Measurements from ENCODE around the gene DOC2A.

DOC2A gene

DNA sequence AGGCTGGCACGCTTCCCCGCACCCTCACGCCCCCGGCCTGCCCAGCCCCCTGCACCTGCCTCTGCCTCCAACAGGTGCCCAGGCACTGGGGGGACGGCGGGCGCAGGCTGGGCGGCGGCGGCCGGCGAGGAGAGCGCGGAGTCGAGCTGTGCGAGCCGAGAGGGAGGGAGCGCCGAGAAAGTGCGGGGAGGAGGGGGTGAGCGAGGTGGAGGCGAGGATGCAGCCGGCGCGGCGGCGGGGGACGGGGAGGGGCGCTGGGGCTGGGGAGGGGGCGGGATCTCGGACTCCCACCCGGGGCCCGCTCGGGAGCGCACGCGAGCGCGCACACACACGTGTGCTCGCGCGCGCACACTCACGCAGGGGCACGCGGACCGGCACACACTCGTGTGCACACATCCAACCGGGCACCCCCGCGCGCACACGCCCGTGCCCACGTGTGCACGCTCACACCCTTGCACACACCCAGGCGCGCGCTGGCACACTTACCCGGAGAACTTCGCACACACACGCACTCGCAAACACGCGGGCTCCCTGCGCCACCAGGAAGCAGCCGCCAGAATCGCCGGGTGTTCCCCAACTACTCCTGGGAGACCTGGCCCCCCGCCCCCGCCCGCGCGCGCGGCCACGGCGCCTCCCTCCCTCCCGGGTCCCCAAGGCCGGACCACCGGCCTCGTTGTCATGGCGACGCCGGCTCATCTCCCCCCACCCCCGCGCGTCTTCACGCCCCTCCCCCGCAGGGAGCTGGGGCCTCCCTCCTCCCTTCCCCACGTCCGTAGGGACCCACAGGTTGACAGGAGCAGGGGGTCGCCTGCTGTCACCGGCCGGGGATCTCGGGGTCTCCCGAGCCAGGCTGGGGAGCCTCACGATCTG lies at the start of gene DOC2A:
Gene DOC2A, minus strand, starts transcription at position 184 of the 870 bp plus-strand sequence. CDS start 805 bp downstream, outside the sequence.
- in situ Hi-C loops (cut with MboI; ENCODE audit: low sequenced_read_pairs) = no loop called here

DNA sequence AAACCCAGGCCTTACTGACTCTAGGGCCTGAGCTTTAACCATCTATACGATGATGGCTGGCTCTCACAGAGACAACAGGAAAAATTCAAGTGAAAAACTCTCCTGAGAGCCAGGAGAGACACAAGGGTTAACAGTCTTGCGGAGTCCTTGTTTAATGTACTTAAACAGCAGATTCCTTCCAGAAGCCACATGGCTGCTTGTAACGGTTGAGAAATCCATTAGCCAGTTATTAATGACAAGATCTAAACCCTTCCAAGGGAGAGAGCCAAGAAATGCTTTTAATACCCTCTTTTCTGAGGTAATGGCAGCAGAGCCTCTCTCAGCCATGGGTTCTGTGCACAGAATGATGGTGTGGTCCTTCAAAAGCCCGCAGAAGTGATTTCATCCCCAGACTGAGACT lies 49.5 kb upstream of the DOC2A start:
- in situ Hi-C loops (cut with MboI; ENCODE audit: low sequenced_read_pairs) = no loop called here

DNA sequence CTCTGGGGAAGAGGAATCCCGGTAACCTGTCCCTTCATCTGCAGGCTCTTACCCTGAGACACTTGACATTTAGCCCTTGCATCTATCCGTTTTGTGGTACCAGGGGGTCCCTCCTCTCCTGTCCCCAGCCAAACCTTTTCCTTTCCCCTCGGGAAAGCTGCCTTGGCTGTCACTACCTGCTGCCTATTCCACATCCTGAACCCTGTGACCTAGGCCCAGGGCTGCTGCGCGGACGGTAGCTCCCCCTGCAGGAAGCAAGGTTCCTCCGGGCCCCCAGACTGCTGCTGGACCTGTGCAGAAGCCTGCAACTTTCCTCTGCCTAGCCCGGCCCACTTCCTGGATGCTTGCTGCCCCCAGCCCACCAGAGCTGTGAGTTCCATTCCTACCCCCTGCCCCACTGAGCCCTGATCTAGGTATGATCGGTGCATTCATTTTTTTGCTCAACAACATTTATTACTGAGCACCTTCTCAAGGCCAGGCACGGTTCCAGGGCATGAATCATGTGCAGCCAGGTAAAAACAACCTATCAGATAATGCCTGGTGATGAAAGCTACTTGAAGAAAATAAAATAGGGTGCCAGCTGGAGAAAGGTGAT lies 44.2 kb upstream of the DOC2A start:
- in situ Hi-C loops (cut with MboI; ENCODE audit: low sequenced_read_pairs) = no loop called here

DNA sequence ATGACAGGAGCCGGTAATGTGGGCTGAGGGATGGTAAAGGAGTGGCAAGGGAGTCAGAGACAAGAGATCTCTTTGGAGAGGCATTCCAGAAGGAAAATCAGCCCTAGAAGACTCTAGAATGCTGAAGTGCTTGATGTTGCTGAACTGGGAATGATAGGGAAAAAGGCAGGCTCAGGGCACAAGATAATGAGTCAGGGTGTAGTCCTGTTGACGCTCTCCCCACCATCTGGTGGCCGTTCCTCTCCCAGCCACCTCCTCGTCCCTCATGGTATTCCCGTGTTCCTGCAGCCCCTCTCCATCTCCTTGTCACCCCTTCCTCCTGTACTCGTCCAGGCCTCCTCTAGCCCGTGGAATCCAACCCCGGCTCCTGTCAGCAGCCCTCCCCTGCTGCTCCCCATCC lies 43.6 kb upstream of the DOC2A start:
- in situ Hi-C loops (cut with MboI; ENCODE audit: low sequenced_read_pairs) = no loop called here

DNA sequence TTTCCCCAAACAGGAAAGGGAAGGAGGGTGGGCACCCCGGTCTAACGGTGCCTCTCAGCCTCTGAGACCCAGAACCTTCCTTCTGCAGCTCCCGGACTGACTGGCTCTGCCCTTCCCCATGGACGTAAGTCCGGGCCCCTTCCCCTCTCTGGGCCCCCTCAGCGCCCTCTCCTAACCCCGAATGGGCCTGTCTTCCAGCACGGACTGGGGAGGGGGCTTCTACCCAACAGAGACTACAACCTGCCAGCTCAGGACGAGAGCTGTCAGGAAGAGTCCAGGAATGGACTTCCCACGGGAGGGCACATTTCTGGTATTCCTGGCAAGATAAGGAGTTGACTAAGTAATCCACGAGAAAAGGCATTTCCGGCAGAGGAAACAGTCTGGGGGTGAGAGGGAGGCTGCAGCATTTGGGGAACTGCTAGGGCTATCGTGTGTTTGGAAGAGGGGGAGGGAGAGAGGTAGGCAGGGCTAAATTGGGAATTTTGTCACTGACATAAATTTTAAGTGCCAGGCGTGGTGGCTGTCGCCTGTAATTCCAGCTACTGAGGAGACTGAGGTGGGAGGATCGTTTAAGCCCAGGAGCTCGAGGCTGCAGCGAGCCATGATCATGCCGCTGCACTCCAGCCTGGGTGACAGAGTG lies 42.7 kb upstream of the DOC2A start:
- in situ Hi-C loops (cut with MboI; ENCODE audit: low sequenced_read_pairs) = no loop called here

DNA sequence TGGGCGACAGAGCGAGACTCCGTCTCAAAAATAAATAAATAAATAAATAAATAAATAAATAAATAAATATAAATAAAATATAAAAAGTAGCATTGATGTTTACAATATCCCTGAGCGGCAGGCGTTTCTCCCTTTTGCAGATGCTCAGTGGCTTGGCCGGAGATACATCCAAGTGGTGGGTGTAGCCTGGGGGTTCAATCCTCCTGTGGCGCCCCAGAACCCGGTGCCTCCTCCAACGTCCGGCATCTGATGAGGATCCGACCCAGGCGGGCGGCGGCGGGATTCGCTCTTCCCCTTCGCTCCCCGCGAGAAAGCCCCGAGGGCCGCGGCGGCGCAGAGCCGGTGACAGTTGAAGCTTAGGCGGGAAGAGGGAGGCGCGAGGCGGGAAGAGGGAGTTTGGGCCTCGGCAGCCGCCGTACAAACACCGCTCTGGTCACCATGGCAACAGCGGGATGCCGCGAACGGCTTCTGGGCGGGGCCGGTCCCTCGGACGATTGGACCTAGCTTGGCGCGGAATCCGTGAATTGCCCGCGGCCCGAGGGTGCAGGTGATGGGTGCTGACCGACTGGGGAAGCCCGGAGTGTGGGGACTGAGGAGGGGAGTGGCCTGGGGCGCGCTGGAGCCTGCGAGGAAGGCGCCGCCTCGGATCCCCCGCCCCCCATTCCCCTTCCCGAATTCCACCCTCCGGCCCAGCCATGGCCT lies 42.0 kb upstream of the DOC2A start:
- in situ Hi-C loops (cut with MboI; ENCODE audit: low sequenced_read_pairs) = no loop called here

DNA sequence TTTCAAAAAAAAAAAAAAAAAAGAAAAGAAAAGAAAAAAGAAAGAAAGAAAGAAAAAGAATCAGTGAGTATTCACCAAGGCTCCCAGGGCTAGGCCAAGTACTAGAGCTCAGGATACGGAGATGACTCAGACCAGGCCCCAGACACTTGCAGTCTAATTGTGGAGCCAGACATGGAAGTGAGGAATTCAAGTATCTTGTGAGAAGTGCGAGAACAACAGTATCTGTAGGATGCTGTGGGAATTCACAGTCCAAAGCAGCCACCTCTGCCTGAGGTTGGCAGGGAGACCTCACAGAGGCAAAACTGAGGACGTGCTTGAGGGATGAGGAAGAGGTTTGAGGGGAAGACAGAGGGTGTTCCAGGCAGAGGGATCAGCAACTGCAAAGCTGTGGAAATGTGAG lies 40.7 kb upstream of the DOC2A start:
- in situ Hi-C loops (cut with MboI; ENCODE audit: low sequenced_read_pairs) = no loop called here

DNA sequence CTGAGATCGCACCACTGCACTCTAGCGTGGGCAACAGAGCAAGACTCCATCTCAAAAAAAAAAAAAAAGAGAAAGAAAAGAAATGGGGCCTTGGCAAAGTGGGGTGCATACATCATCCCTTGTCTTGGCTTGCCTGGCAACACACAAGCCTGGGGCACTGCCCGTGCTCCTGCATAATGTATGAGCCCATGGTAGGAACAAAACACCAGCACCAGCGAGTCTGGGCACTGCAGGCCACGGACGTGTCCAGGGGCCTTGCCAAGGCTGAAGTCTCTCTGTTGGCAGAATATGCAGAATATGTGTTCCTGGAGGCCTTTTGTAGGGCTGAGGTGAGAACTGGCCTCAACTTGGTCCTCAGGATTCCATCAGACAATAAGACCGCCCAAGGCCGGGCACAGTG lies 39.0 kb upstream of the DOC2A start:
- in situ Hi-C loops (cut with MboI; ENCODE audit: low sequenced_read_pairs) = loop anchor here (25.0 kb wide), 1 partner anchor 363 kb away; the partner anchor contains the start of gene QPRT

DNA sequence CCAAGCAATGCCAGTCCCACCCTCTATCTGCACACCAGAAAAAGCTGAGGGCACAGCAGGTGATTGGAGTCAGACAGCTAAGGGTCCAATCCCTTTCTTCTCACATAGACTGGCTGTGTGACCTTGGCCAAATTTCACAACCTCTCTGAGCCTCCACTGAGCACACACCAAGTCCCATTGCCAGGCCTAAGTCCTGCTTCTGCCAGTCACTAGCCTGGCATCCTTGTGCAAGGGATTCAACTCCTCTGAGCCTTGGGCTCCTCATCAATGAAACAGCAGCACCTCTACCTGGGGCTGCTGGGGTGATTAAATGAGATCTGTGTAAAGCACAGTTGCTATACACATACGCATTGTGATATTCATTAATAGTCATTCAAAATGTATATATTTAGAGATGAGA lies 35.8 kb upstream of the DOC2A start:
- in situ Hi-C loops (cut with MboI; ENCODE audit: low sequenced_read_pairs) = loop anchor here (25.0 kb wide), 1 partner anchor 359 kb away; the partner anchor contains the start of gene QPRT

DNA sequence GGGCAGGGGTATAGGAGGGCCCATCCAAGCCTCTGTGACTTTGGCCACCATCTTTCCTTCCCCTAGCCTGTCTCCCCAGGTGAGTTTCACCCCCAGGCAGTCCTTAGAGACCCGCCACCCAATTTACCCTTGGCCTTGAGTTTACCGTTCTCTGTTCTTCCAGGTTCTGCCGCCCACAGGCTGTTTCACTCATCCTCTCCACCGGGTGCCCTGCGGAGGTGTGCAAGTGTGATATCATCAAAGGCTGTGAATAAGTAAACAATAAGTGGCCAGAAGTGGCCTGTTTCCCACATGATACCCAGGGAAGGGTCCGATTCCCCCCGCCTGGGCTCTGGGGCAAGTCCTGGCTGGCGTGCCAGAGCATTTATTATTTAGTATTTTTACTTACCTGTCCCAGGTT lies 35.4 kb upstream of the DOC2A start:
- in situ Hi-C loops (cut with MboI; ENCODE audit: low sequenced_read_pairs) = loop anchor here (25.0 kb wide), 1 partner anchor 359 kb away; the partner anchor contains the start of gene QPRT

DNA sequence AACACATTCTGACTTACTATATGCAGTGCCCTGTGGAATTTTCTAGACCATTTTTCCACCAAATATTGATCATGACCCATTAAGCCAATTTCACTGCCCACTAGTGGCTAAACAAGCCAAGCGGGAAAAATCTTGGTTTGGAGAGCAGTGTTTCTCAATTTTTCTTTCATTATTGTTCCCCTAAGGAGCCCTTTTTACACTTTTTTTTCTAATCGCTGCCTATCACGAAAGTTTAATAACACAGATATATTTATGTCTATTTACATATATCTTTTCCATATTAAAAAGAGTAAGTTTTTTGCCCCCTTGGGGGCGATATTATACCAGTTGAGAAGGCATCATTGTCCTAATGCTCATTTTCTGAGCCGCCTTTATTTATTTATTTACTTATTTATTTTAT lies 31.0 kb upstream of the DOC2A start:
- in situ Hi-C loops (cut with MboI; ENCODE audit: low sequenced_read_pairs) = loop anchor here (25.0 kb wide), 1 partner anchor 355 kb away; the partner anchor contains the start of gene QPRT

DNA sequence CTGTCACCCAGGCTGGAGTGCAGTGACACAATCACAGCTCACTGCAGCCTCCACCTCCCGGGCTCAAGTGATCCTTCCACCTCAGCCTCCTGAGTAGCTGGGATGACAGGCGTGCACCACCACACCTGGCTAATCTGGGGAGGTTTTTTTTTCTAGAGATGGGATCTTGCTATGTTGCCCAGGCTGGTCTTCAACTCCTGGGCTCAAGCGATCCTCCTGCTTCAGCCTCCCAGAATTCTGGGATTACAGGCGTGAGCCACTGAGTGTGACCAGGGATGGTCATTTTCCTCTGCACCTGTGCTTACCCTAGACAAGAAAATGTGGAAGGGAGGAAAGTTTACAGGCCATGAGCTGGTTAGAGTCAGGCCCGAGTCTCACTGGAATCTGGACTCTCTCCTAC lies 29.9 kb upstream of the DOC2A start:
- in situ Hi-C loops (cut with MboI; ENCODE audit: low sequenced_read_pairs) = loop anchor here (25.0 kb wide), 1 partner anchor 353 kb away; the partner anchor contains the start of gene QPRT

DNA sequence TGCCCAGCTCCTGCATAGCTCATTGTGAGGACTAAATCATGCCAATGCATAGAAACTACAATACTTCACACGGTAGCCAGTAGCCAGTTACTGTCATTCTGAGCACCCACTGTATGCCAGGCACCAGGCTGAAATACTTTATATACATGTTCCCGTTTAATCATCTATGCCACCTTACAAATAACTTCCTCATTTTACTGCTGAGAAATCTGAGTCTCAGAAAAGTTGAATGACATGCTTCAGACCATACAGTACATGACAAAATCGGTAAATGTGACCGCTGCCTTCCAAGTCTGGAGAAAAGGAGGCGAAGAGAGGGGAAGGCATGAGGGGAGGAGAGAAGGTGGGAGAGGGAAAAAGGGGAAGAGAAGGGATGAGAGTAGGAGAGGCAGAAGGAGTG lies 29.4 kb upstream of the DOC2A start:
- in situ Hi-C loops (cut with MboI; ENCODE audit: low sequenced_read_pairs) = loop anchor here (25.0 kb wide), 1 partner anchor 353 kb away; the partner anchor contains the start of gene QPRT

DNA sequence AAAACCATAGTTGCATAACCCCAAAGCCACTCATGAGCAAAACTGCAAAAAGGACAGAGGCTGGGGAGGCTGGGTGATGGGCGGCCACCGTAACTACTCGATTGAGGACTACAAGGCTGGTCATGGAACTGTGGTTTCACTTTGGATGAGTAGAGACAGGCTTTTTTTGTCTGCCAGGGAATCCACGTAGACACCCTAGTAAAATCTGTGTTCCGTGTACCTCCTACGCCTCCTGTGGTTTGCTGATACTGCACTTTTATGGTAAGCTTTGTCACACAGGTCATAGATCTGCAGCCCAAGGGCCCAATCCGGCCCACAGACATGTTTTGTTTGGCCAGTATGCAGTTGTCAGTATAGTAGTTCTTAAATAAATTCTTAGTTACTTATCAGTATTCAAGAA lies 22.4 kb upstream of the DOC2A start:
- in situ Hi-C loops (cut with MboI; ENCODE audit: low sequenced_read_pairs) = loop anchor here (25.0 kb wide), 1 partner anchor 346 kb away; the partner anchor contains the start of gene QPRT

DNA sequence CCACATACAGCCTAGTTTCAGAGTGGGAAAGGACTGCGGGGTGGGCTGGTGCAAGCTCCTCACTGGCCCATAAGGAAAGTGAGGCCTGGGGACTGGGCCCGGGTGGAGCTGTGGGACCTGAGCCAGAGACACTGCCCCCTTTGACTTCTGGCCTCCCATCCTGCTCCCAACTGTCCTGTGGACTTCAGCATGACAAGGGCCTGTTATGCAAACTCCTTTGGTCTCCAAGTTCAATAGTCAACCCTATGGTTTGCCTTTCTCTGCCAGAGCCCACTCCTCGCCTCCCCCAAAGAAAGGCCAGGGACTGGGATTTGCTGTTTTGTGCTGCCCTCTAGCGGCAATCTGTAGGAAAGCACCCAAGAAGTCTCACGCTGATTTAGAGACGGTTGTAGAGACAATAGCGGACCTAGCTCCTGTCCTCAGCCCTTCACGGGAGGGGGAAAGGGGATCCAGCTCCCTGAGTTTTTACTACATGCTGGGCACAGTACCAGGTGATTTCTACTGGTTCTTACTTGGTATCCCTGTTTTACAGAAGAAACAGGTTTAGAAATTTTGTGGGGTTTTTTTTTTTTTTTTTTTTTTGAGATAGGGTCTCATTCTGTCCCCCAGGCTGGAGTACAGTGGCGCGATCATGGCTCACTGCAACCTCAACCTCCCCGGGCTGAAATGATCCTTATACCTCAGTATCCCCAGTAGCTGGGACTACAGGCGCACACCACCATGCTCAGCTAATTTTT lies 21.4 kb upstream of the DOC2A start:
- in situ Hi-C loops (cut with MboI; ENCODE audit: low sequenced_read_pairs) = loop anchor here (25.0 kb wide), 1 partner anchor 345 kb away; the partner anchor contains the start of gene QPRT

DNA sequence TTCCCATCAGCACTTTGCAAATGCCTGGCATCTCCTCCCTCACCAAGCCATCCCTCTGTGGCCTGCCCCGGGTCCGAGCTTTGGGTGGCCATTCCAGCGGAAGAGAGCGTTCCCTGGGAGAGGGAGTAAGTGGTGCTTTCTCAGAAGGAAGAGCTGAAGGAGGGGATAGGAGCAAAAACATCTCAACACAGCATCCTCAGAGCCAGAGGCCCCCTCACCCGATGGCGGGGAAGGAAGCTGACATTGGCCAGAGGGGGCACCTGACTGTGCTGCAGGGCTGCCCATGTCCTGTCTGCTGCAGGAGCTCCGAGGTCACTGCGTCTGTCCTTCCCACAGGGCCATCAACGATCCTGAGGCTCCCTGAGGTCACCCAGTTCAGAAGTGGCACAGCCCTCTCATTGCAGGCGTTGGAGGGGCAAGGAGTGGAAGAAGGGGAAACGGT lies 20.7 kb upstream of the DOC2A start:
- in situ Hi-C loops (cut with MboI; ENCODE audit: low sequenced_read_pairs) = loop anchor here (25.0 kb wide), 1 partner anchor 344 kb away; the partner anchor contains the start of gene QPRT

DNA sequence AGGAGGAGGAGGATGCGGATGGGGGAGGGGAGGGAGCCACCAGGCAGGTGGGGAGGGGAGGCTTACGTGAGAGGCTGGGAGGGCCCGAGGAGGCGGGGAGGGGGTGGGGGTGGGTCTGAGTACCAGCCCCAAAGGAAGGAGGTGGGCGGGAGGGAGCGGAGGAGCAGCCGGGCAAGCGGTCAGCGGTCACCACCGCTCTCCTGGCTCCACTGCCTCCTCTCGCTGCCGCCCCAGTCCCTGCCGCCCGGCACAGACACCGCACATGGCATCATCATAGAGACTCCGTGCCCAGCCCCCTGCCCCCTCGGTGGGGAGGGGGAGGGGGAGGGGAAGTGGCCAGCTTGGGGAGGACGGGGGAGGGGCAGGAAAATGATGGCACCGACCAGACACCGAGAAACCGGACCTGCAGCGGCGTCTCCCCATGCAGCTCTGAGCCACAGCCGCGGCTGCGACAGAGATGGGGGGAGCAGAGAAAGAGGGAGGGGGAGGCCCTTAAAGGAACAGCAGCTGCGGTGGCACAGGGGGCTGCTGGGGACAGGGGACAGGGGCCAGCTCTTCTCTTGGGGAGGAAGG lies 20.1 kb upstream of the DOC2A start, which contains the start of gene TLCD3B:
Gene TLCD3B, minus strand, starts transcription at position 431 of the 573 bp plus-strand sequence. CDS start 744 bp downstream, outside the sequence.
- in situ Hi-C loops (cut with MboI; ENCODE audit: low sequenced_read_pairs) = loop anchor here (25.0 kb wide), 1 partner anchor 344 kb away; the partner anchor contains the start of gene QPRT

DNA sequence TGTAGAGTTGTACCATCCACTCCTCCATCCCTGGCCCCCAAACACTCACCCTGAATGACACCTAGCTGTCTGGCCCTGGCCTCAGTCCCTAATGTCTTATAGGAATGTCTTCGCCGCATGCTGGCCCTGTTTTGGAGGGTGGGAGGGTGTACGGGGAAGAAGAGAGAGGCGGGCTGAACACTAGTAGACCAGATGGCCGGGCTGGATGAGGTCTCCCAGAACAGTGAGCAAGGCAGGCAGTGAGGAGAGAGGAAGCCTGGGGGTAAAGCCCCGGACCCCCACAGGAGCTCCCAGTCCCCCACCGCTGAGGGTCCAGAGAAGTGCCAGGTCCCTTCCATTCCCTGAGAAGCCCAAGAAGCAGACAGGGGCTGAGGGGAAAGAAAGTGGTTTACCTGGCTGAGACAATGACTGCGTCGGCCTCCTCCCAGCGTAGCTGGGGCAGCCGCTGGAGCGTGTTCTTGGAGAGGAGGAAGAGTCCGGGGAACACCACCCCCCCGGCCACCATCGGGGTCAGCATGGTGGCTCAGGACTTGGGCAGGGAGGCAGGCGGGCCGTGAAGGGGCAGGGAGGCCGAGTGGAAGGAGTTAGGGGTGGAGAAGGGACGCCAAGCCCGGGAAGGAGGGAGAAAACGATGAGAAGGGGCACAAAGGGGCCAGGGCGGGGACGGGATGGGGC lies 19.3 kb upstream of the DOC2A start:
- in situ Hi-C loops (cut with MboI; ENCODE audit: low sequenced_read_pairs) = loop anchor here (25.0 kb wide), 1 partner anchor 343 kb away; the partner anchor contains the start of gene QPRT
